T-helper 17 cell (primary cell): ENCODE results near the gene LSR. TPM values are rescaled to one million over a fixed set of nuclear protein-coding genes. Genes with fewer than 3 reads are reported as not detected.
A peak's percentile ranks its signal among the peaks of the same experiment; 100 is the strongest.
"Not testable (repeated sequence)": the region's sequence is repeated elsewhere in the genome, so short reads cannot be mapped to it uniquely, and the experiment has no call there.

Experiments
- ATAC-seq: fragments of 150-1000 bp; cut with Tn5 transposase; 2 replicates; pipeline ENCODE4 v1.10.0; 2021; ENCODE audit warnings: mild to moderate bottlenecking, moderate library complexity
- DNase-seq, 3 donors: peaks; one replicate each; pipeline versions ENCODE4 v3.0.0 to v3.0.0-alpha.2; 2020 to 2021
- H3K9me3 ChIP-seq: one replicate; pipeline ENCODE4 v1.7.0; 2013; ENCODE audit warnings: low read length, mild to moderate bottlenecking; ENCODE audit not compliant: control insufficient read depth, poor library complexity, severe bottlenecking
- H3K27ac Mint-ChIP-seq: one replicate; pipeline ENCODE4 v1.8.0; 2022; ENCODE audit warnings: mild to moderate bottlenecking, moderate library complexity, mixed read lengths
- H3K27me3 Mint-ChIP-seq: one replicate; pipeline ENCODE4 v1.8.0; 2022; ENCODE audit warnings: mixed read lengths
- H3K36me3 Mint-ChIP-seq: one replicate; pipeline ENCODE4 v1.8.0; 2022; ENCODE audit warnings: low read depth, mixed read lengths
- H3K4me1 Mint-ChIP-seq: one replicate; pipeline ENCODE4 v1.8.0; 2022; ENCODE audit warnings: mild to moderate bottlenecking, mixed read lengths
- H3K4me3 Mint-ChIP-seq: one replicate; pipeline ENCODE4 v1.8.0; 2022; ENCODE audit warnings: mild to moderate bottlenecking, moderate library complexity, mixed read lengths
- total RNA-seq, 4 donors: library from RNA in 2 of 4; stranded (reverse) in 2 of 4; gene quantifications; one replicate each; pipeline ENCODE4 v1.2.3 and lab custom pipeline; 2022 to 2026

The LSR gene
- total RNA-seq, 2 donors from 2014 or later, result 42.6 to 44.5 TPM

DNA sequence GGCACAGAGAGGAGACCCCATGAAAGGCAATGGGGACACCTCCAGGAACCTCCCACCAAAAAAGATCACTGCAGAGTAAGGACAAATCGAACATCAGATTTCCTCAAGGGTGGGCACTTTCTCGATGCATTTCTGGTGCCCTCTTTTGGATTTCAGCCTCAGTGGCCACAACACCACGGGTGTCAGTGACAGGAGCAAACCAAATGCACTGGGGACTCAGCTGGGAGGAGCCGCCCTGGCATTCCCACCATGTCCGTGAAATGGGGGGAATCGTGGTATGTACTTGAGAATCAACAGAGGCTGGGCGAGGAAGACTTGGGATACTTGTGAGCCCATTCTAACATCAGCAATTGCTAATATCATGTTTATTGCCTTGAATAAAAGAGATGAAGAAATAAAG is 36.6 kb upstream of the LSR start:
- Mint-ChIP-seq H3K4me1 (peaks cover 39% of the 10 kb centered on the region), H3K36me3 (no peaks in the 10 kb centered on the region), H3K27ac (peak overlapping the region; percentile 99), H3K4me3 (peak overlapping the region; percentile 84), H3K27me3 (no peaks in the 10 kb centered on the region)
- ATAC-seq (no peak), DNase-seq (no peak)
- H3K9me3 ChIP-seq, result no peaks in the 10 kb centered on the region

DNA sequence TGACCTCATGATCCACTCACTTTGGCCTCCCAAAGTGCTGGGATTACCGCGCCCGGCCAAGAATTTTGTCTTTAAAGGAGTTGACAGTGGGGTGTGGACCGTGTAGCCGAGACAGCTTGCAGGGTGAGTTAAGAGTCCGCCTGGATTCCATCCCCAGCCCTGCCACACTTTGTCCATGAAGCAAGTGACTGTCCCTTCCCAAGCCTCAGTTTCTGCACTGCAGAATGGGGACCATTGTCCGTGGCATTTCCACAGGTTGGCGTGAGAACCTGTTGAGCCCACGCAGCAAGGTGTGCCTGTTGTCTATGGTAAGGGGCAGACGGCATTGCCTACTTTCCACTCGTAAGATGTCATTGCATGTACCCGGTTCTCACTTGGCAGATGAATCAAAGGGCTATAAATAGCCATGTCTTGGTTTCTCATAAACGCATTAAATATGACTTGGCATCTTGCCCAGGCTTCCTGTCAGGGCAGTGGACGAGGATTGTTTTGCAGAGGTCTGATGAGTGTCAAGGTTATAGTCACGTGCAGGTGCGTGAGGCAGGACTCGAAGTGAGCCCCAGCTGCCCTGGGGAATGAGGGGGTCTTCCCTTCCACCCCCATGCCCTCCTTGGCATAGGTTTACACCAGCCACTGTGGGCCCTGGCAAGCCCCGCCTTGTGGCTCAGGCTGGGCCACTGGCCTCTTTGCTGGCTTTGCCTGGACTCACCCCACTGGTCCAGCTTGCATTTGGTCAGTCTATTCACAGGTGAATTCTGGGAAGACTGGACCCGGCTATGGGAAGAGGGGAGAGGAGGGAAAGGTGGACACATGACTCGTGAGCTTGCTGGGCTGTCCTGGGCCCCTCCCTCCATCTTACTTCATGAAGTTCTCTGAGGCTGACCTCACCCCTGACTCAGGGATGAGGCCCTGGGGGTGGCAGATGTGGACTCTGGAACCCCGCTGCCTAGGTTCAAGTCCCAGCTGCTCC is 34.9 kb upstream of the LSR start:
- Mint-ChIP-seq H3K36me3 (no peaks in the 10 kb centered on the region), H3K27me3 (no peaks in the 10 kb centered on the region), H3K27ac (peak overlapping the region; percentile 99), H3K4me3 (peak overlapping the region; percentile 68), H3K4me1 (peaks cover 34% of the 10 kb centered on the region)
- peak; percentile 40 to 69 (median 65) for DNase-seq
- H3K9me3 ChIP-seq, result no peaks in the 10 kb centered on the region
- peak; percentile 48 for ATAC-seq

DNA sequence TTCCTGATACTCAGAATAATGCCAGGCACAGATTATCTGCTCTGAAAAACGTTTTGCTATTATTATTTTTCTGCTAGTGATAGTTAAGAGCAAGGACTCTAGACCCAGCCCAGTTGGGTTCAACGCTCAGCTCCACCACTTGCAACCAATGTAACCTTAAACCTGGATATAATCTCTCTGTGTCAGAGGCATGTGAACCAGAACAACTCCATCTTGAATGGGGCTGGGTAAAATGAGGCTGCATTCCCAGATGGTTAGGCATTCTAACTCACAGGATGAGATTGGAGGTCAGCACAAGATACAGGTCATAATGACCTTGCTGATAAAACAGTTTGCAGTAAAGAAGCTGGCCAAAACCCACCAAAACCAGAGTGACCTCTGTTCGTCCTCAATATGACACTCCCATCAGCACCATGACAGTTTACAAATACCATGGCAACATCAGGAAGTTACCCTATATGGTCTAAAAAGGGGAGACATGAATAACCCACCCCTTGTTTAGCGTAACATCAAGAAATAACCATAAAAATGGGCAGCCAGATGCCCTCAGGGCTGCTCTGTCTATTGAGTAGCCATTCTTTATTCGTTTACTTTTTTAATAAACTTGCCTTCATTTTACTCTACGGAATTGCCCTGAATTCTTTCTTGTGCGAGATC is 33.9 kb upstream of the LSR start:
- no peaks in the 10 kb centered on the region for H3K36me3 Mint-ChIP-seq
- DNase-seq (no peak), ATAC-seq (no peak)
- H3K27me3 Mint-ChIP-seq, result no peaks in the 10 kb centered on the region
- H3K4me3 Mint-ChIP-seq, result no peak overlapping the region
- peaks cover 32% of the 10 kb centered on the region for H3K4me1 Mint-ChIP-seq
- H3K9me3 ChIP-seq, result no peaks in the 10 kb centered on the region
- H3K27ac Mint-ChIP-seq, result peak overlapping the region; percentile 99

DNA sequence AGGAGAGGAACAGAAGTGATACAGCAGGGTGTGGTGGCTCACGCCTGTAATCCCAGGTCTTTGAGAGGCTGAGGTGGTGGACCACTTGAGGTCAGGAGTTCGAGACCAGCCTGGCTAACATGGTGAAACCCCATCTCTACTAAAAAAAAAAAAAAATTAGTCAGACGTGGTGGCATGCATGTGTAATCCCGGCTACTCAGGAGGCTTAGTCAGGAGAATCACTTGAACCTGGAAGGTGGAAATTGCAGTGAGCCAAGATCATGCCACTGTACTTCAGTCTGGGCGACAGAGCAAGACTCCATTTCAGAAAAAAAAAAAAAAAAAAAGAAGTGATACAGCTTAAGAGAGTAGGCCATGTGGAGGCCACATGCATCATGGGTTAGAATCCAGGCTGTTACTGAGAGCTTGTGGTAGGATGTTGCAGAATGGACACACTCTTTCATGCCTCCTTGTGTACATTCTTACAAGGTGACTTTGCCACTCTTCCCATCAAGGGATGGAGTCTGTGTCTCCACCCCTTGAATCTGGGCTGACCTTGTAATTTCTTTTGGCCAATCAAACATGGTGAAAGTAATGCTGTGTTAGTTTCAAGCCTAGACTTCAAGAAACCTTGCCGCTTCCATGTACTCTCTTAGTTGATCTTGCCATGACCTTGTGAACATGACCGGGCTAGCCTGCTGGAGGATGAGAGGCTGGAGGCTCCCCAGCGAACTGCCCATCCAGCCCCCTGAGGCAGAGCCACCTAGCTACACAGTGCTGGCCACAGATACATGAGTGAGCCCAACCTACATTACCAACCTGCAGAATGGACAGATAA is 32.6 kb upstream of the LSR start:
- H3K27me3 Mint-ChIP-seq, result no peaks in the 10 kb centered on the region
- ATAC-seq (no peak), DNase-seq (no peak)
- no peak overlapping the region for H3K4me3 Mint-ChIP-seq
- H3K36me3 Mint-ChIP-seq, result no peaks in the 10 kb centered on the region
- H3K9me3 ChIP-seq, result no peaks in the 10 kb centered on the region
- H3K4me1 Mint-ChIP-seq, result peaks cover 31% of the 10 kb centered on the region
- peak overlapping the region; percentile 99 for H3K27ac Mint-ChIP-seq

DNA sequence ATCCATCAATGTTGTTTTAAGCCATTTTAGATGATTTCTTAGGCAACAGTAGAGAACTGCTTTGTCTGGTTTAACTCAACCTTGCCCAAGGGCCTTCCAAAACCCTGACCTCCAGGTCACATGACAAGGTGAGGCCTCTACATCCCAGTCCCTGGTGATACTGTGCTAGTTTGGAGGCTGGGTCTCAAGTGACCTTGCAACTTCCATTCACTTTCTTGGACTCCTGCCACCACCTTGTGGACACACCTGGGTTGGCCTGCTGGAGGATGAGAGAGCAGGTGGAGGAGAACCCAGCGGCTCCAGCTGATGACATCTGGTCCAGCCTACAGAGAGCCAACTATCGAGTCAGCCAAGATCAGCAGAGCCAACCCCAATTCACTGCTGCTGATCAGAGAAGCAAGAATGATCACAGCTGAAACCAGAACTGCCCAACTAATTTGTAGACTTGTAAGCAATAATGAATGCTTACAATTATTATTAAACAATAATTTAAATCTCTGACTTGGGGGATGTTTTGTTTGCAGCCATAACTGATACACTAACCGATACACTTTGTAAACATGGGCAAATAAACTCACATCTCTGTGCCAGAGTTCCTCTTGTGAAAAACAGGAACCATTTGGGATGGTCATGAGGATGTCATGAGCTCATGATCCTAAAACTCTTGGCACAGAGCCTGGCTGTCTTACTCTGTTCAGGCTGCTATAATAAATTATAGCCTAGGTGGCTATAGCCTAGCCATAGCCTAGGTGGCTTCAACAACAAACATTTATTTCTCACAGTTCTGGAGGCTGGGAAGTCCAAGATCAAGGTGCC is 31.8 kb upstream of the LSR start:
- Mint-ChIP-seq H3K27ac (peak overlapping the region; percentile 99), H3K27me3 (no peaks in the 10 kb centered on the region), H3K4me1 (peaks cover 26% of the 10 kb centered on the region), H3K4me3 (no peak overlapping the region), H3K36me3 (no peaks in the 10 kb centered on the region)
- DNase-seq (no peak), ATAC-seq (no peak)
- H3K9me3 ChIP-seq, result no peaks in the 10 kb centered on the region

DNA sequence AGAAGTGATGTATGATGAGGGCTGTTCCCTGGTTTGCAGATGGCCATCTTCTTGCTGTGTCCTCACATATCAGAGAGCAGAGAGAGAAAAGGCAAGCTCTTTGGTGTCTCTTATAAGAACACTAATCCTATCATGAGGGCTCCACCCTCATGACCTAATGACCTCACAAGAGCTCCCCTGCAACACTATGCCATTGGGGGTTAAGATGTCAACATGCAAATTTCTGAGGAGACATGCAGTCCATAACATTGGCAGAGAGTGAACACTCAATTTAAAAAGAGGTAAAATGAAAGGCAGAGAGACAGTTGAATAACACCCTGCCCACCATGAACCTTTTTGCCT is 31.2 kb upstream of the LSR start:
- Mint-ChIP-seq H3K4me1 (peaks cover 22% of the 10 kb centered on the region), H3K27me3 (no peaks in the 10 kb centered on the region), H3K4me3 (no peak overlapping the region), H3K27ac (peak overlapping the region; percentile 99), H3K36me3 (no peaks in the 10 kb centered on the region)
- H3K9me3 ChIP-seq, result no peaks in the 10 kb centered on the region
- ATAC-seq (no peak), DNase-seq (no peak)

DNA sequence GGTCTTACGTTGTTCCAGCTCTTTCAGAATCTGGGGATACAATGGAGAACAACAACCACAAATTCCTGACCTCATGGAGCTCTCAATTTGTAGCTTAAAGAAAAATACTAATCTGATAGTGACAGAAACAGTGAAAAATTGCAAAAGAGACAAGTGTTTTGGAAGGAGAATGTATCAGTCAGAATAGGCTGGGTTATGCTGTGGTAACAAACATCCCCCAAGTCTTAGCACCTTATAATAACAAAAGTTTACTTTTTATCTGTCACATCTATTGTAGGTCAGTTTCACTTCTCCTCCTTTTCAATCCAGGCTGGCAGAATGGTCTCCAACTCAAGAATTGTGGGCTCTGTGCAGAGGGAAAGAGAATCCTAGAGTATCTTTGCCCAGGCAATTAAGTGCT is 29.8 kb upstream of the LSR start:
- Mint-ChIP-seq H3K4me1 (peaks cover 17% of the 10 kb centered on the region), H3K36me3 (no peaks in the 10 kb centered on the region), H3K27ac (peak overlapping the region; percentile 2), H3K4me3 (no peak overlapping the region), H3K27me3 (no peaks in the 10 kb centered on the region)
- no peak for ATAC-seq
- DNase-seq, result no peak
- no peaks in the 10 kb centered on the region for H3K9me3 ChIP-seq

DNA sequence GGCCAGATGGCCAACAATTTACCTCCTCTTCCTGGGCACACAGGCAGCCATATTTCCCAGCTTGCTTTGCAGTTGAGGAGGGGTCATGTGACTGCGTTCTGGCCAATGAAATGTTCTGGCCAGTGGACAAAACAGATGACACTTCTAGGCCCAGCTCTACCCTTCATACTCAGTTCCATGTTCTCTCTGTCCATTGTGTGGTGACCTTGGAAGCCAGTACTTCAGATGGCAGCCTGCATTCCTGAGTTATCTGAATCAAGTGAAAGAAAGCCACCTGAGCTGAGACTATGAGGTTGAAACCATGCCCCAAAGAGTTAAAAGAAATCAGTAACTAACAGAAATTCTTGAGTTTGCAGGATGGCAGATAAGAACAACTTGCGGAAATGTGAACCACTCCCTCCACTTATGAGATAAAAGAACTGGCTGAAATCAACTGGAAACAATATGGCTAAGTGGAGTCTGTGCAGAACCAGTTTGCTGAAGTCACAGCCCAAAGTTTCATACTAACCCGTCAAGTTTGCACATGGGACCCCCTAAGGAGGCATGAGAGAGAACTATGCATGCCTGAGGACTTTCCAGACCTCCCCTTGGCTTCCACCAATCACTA is 28.4 kb upstream of the LSR start:
- no peak overlapping the region for H3K4me3 Mint-ChIP-seq
- DNase-seq (no peak), ATAC-seq (no peak)
- H3K9me3 ChIP-seq, result no peaks in the 10 kb centered on the region
- H3K4me1 Mint-ChIP-seq, result peaks cover 18% of the 10 kb centered on the region
- H3K27me3 Mint-ChIP-seq, result no peaks in the 10 kb centered on the region
- H3K36me3 Mint-ChIP-seq, result no peaks in the 10 kb centered on the region
- no peak overlapping the region for H3K27ac Mint-ChIP-seq

DNA sequence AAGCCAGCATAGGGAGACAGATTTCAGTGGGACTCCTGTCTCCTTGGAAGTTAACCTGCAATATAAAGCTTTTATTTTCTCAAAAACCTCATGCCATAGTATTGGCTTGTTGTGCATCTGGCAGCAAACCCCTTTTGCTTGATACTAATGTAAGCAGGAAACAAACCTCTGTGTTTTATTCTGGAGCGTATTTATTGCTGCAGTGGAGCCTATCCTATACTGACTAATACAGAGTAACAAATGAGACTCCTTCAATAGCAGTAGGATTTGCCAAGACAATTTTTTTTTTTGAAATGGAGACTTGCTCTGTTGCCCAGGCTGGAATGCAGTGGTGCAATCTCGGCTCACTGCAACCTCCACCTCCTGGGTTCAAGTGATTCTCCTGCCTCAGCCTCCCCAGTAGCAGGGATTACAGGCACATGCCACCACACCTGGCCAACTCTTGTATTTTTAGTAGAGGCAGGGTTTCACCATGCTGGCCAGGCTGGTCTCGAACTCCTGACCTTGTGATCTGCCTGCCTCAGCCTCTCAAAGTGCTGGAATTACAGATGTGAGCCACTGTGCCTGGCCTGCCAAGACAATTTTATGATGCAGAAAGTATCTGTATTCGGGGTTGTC is 27.7 kb upstream of the LSR start:
- H3K36me3 Mint-ChIP-seq, ATAC-seq, DNase-seq, H3K9me3 ChIP-seq, H3K4me3 Mint-ChIP-seq, H3K27me3 Mint-ChIP-seq: not testable (repeated sequence)
- Mint-ChIP-seq H3K4me1 (peaks cover 24% of the 10 kb centered on the region), H3K27ac (peak overlapping the region; percentile 47)

DNA sequence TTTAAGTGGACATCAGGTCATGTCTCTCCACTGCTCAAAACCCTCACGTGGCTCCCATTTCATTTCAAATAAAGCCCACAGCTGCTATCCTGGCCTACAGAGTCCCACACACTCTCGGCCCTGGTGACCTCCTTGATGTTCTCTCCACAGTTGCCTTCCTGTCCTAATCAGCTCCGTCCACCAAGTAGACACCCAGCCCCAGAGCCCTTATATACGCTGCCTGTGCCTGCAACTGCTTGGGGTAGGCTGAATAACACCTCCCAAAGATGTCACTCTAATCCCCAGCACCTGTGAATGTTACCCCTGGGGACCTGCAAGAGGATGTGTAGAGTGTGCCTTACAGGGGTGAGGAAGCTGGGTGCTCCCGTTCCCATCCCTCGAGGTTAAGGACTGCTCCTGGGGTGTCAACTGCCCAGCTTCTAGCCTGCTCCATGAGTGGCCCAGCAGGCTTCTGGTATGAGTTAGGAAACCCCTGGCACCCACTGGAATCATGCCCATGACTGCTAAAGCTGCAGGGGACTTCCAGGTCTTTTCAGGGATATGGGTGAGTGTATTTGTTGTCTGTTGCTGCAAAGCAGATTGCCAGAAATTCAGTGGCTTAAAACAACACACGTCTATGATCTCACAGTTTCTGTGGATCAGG is 26.3 kb upstream of the LSR start:
- Mint-ChIP-seq H3K4me1 (peaks cover 28% of the 10 kb centered on the region), H3K36me3 (no peaks in the 10 kb centered on the region), H3K27ac (peak overlapping the region; percentile 66), H3K4me3 (no peak overlapping the region), H3K27me3 (no peaks in the 10 kb centered on the region)
- DNase-seq (no peak), ATAC-seq (no peak)
- H3K9me3 ChIP-seq, result no peaks in the 10 kb centered on the region

DNA sequence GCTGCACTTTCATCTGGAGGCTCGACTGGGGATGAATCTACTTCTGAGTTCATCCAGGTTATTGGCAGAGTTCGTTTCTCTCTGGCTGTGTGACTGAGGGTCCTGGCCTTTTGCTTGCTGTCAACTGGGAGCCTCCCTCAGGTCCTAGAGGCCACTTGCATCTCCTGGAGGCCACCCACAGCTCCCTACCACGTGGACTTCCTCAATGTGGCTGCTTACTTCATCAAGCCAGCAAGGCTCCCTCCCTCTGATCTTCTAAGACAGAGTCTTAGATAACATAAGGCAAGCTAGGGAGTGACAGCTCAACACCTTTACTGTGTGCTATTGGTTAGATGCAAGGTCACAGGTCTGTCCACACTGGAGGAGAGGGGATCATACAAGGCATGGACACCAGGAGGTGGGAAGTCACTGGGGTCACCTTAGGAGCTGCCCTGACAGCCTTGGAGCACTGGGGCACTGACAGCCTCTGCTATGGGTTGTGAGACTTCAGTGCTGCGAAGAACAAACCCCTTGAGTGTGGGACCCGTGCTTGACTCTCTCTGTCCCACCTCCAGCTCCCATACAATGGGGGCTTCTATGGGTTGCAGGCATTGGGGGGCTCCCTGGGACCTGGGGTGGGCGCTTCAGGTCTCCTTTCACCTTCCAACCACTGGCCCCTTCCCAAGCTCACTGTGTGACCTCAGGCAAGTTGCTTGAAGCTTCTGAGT is 25.6 kb upstream of the LSR start:
- H3K27ac Mint-ChIP-seq, result peak overlapping the region; percentile 66
- ATAC-seq (no peak), DNase-seq (no peak)
- no peaks in the 10 kb centered on the region for H3K36me3 Mint-ChIP-seq
- no peak overlapping the region for H3K4me3 Mint-ChIP-seq
- no peaks in the 10 kb centered on the region for H3K27me3 Mint-ChIP-seq
- no peaks in the 10 kb centered on the region for H3K9me3 ChIP-seq
- peaks cover 28% of the 10 kb centered on the region for H3K4me1 Mint-ChIP-seq
